Skeletal muscle tissue (tissue), 4 donors: ENCODE results near the gene TRABD2B. TPM values are rescaled to one million over a fixed set of nuclear protein-coding genes. Genes with fewer than 3 reads are reported as not detected.

Experiments
- H3K27ac ChIP-seq: one replicate; pipeline ENCODE4 v1.7.0; 2013; ENCODE audit warnings: mild to moderate bottlenecking, low read depth, low read length, inconsistent platforms
- H3K27me3 ChIP-seq, 3 donors: one replicate each; pipeline ENCODE4 v1.7.0; 2013; ENCODE audit warnings: low read length in 3 of 3; ENCODE audit not compliant: control insufficient read depth in 3 of 3, insufficient read depth in 3 of 3
- H3K36me3 ChIP-seq, 3 donors: one replicate each; pipeline ENCODE4 v1.7.0; 2013; ENCODE audit warnings: low read length in 3 of 3; ENCODE audit not compliant: control insufficient read depth in 3 of 3, insufficient read depth in 3 of 3
- H3K4me1 ChIP-seq, 3 donors: one replicate each; pipeline ENCODE4 v1.7.0; 2013; ENCODE audit warnings: low read length in 3 of 3, mild to moderate bottlenecking in 3 of 3; ENCODE audit not compliant: control insufficient read depth in 3 of 3, insufficient read depth in 3 of 3
- H3K4me3 ChIP-seq, 3 donors: one replicate each; pipeline ENCODE4 v1.7.0; 2013; ENCODE audit warnings: low read length in 3 of 3
- H3K9ac ChIP-seq, 3 donors: one replicate each; pipeline ENCODE4 v1.7.0; 2013; ENCODE audit warnings: low read length in 3 of 3, mild to moderate bottlenecking in 3 of 3, moderate library complexity in 2 of 3, low read depth in 1 of 3
- H3K9me3 ChIP-seq, 3 donors: one replicate each; pipeline ENCODE4 v1.7.0; 2013; ENCODE audit warnings: low read length in 3 of 3; ENCODE audit not compliant: control insufficient read depth in 3 of 3
- total RNA-seq: library from RNA; depleted of rRNA; stranded (reverse); fragments of >200 nt; gene quantifications from one replicate; pipeline ENCODE4 v1.2.3, GENCODE V29; 2014
- donor health status: Osteomylitis.

The TRABD2B gene
- total RNA-seq, 1 donor from 2014 or later, result 0.52 TPM

DNA sequence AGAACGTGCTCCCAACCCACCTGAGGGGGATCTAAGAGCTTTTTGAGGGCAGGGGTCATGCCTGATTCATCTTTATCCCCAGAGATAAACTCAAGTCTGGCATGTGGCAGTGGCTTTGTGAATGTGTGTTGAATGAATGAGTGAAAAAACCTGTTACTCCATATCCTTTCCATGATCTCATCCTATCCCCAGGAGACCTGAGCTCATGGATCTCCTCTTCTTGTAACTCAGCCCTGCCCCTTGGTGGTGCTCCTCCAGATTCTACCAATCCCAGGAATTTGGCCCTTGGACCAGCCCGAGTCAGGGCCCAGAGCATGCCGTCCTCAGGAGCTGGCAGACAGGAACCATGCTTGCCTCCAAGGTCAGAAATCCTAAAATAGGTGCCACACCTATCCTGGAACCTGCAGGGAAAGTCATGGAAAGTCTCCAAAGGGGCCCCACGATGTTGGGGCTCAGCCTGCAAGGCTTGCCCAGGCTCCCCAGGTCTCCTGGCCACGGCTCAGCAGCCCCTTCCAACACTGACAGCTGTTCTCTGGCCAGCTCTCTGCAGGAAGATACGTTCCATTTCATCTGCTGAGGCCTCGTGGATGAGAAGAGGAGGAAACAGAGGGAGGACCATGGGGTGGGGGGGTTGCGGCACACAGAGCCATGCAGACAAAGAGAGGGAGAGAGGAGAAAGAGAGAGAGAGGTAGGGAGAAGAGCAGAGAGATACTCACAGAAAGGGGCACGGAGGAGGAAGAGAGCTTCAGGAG is 214.6 kb downstream of the TRABD2B start:
- no peak overlapping the region for H3K9ac ChIP-seq
- no peak overlapping the region for H3K4me3 ChIP-seq
- peaks cover 39 to 53% (median 42%) of the 10 kb centered on the region in 3 donors for H3K4me1 ChIP-seq
- no peak overlapping the region for H3K27ac ChIP-seq
- H3K27me3 ChIP-seq, result peaks cover 0 to 5% (median 0%) of the 10 kb centered on the region in 3 donors
- no peaks in the 10 kb centered on the region for H3K9me3 ChIP-seq
- no peaks in the 10 kb centered on the region for H3K36me3 ChIP-seq

DNA sequence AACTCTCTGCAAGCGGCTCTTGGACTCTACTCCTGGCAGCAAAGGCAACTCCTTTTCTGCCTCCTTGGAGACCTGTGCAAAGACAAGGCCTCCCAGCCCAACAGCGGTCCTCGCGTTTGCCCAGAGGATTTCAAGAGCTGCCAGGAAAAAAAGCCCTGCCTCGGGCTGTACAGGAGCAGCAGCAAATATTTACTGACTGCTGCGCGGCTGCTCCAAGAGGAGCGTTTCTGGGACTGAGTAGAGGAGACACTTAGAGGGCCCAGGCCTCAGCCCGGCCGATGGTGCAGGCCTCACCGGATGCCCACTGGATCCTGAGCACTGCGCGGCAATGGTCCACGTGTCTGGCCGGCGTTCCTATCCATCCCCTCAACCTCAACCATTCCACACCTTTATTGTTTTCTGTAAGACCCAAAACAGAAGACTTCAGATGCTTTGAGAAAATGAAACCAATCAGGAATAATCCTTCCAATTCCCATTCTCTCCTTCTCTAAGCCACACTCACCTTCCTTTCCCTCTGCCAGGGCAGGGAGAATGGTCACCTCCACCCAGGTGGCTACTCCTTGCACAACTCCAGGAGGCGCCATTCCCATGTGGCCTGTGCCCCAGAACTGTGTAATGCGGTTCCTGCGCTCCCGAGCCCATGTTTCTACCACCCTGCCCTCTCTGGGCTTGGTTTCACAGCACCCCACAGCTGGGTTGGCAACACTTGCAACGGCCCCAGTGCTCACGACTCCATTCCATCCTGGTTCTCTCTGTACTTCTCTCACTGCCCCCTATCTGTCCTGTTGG is 215.8 kb downstream of the TRABD2B start:
- H3K9me3 ChIP-seq, result no peaks in the 10 kb centered on the region
- peaks cover 39 to 51% (median 41%) of the 10 kb centered on the region in 3 donors for H3K4me1 ChIP-seq
- no peak overlapping the region for H3K27ac ChIP-seq
- H3K4me3 ChIP-seq, result no peak overlapping the region
- H3K9ac ChIP-seq, result no peak overlapping the region
- no peaks in the 10 kb centered on the region for H3K36me3 ChIP-seq
- peaks cover 0 to 5% (median 0%) of the 10 kb centered on the region in 3 donors for H3K27me3 ChIP-seq

DNA sequence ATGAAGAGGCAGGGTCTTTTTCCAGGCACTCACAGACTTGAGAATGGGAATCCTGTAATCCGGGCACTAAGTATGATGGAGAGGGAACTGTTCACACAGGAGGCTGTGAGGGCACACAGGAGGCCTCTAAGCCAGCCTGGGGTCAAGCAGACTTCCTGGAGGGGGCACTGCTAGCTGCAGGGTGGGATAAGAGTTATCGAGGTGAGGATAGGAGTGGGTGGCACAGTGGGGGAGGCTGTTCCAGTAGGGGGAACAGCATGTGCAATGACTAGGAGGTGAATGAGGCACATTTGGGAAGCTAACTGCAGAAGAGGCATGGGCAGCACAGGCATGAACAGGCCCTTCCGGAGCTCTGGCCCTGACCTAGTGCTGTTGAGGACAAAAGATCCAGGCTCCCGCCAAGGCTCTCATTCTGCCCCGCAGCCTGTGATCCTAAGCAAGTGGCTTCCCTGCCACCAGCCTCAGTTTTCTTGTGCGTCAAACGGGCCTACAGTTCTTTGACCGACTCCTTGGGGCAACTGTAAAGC is 216.7 kb downstream of the TRABD2B start:
- Histone ChIP-seq H3K9ac (no peak overlapping the region), H3K36me3 (no peaks in the 10 kb centered on the region), H3K27ac (no peak overlapping the region), H3K27me3 (peaks cover 0 to 8% (median 3%) of the 10 kb centered on the region in 3 donors), H3K4me3 (no peak overlapping the region), H3K4me1 (peaks cover 31 to 42% (median 33%) of the 10 kb centered on the region in 3 donors), H3K9me3 (no peaks in the 10 kb centered on the region)

DNA sequence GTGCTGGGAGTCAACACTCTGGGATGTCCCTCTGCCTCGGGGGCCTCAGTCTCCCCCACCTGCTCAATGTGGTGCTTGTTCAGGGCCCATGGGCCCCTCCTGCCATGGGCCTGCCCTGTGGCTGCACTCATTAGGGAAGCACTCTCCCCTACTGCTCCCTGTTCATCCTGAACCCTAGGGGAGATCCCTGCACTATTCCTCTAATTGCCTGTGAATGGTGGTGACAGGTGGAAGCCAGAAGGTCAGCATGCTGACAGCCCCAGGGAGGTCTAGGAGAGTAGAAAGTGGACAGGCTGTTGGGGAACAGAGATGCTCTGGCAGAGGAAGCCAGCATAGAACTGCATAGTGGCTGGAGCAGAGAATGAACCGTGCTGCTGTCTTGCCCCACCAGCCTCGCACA is 217.6 kb downstream of the TRABD2B start:
- Histone ChIP-seq H3K9ac (no peak overlapping the region), H3K27me3 (peaks cover 0 to 10% (median 4%) of the 10 kb centered on the region in 3 donors), H3K9me3 (no peaks in the 10 kb centered on the region), H3K27ac (no peak overlapping the region), H3K4me3 (no peak overlapping the region), H3K36me3 (peaks cover 0 to under 1% (median under 1%) of the 10 kb centered on the region in 3 donors), H3K4me1 (peaks cover 22 to 33% (median 24%) of the 10 kb centered on the region in 3 donors)

DNA sequence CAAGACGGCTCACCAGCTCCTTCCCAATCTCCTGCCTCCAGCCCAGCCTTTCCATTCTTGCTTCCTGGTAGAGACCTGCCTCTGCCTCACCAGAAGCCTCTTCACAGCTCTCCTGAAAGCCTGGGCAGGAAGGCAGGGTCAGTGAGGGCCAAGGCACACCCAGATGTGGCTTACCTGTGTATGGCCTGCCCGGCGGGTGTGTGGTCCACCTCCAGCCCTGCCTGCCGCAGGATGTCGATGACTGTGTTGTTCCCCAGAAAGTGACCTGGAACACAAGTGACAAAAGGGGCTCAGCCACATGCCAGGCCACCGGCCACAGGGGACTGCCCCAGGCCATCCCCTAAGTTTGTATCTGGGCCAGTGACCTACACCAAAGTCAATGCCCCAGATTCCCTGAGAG is 218.9 kb downstream of the TRABD2B start:
- Histone ChIP-seq H3K27me3 (peaks cover 0 to 10% (median 8%) of the 10 kb centered on the region in 3 donors), H3K4me1 (peaks cover 16 to 20% (median 16%) of the 10 kb centered on the region in 3 donors), H3K4me3 (no peak overlapping the region), H3K27ac (no peak overlapping the region), H3K36me3 (peaks cover 0 to 2% (median 2%) of the 10 kb centered on the region in 3 donors), H3K9ac (no peak overlapping the region), H3K9me3 (no peaks in the 10 kb centered on the region)

DNA sequence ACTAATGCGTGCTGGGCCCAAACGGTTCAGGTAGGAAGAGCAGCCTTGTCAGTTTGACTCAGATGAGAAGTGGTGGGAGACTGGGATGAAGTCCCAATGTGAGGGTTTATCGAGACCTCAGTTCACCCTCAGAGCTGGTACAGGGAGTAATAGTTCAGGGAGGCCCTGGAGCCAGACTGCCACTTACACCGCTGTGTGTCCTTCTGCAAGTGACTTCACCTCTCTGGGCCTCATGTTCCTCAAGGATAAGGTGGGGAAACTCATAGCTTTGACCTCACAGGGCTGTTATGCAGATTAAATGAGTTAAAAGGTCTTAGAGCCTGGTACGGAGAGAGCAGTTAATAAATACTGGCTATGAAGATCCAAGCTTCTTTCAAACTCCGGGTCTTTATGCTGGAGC is 219.9 kb downstream of the TRABD2B start:
- Histone ChIP-seq H3K4me3 (no peak overlapping the region), H3K9ac (no peak overlapping the region), H3K27ac (no peak overlapping the region), H3K9me3 (no peaks in the 10 kb centered on the region), H3K36me3 (peaks cover 0 to 2% (median 2%) of the 10 kb centered on the region in 3 donors), H3K27me3 (peaks cover 0 to 10% (median 8%) of the 10 kb centered on the region in 3 donors), H3K4me1 (peaks cover 8 to 12% (median 8%) of the 10 kb centered on the region in 3 donors)

DNA sequence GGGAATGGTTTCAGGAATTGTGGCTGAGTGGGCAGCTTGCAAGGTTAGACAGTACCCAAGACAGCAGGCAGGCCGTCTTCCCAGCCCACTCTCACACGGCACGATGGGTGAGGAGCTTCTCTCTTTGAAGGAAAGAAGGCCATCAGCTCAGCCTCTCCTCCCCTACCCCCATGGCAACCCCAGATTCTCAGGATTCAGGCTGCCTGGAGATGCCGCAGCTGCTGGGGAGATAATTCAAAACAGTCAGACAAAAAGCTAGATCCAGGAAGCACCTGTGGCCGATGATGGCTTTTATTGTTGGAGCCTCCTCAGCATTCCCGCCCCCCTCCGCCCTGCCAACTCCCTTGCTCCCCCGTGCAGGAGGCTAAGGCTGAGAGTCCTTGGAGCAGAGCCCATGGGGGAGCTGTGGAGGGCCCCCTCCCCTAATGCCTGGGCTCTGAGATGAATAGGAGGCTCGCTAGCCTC is 220.5 kb downstream of the TRABD2B start:
- peaks cover 0 to 10% (median 8%) of the 10 kb centered on the region in 3 donors for H3K27me3 ChIP-seq
- H3K36me3 ChIP-seq, result peaks cover 0 to 2% (median 2%) of the 10 kb centered on the region in 3 donors
- peaks cover 2 to 6% (median 2%) of the 10 kb centered on the region in 3 donors for H3K4me1 ChIP-seq
- no peak overlapping the region for H3K9ac ChIP-seq
- no peak overlapping the region for H3K27ac ChIP-seq
- H3K4me3 ChIP-seq, result no peak overlapping the region
- H3K9me3 ChIP-seq, result no peaks in the 10 kb centered on the region

DNA sequence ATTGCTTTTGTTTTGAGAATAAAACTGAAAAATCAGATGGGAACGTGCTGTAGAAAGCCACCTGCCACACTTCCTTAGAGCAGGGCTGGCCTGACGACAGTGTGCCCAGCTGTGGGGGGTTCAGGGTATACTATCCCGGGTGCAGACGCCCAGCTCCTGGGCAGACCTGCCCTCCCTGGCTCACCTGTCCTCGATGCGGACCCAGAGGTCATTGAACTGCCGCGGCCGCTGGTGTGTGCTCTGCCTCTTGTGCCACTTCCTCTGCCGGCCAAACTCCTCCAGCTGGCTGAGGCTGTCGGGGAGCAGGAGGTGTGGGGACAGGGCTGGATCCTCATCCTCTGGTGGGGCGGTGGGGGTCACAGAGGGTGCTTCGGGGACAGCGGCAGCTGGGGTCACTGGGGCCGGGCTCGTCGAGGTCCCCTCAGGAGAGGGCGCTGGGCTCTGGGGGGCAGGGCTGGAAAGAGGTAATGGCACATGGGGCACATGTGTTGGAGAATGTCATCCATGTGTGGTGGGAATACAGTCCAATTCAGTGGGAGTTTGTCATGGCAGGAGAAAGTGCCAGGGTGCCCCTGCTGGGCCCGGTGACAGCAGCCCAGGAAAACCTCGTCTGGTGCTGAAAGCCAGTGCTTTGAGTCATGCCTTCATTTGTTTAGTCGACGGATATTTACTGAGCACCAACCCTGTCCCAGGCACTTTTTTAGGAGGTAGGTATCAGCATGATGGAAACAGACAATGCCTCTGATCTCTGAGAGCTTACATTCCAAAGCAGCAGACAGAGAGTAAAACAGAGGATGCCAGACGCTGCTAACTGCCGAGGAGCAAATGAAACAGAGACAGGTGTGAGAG is 222.0 kb downstream of the TRABD2B start:
- Histone ChIP-seq H3K36me3 (peaks cover 0 to 2% (median 2%) of the 10 kb centered on the region in 3 donors), H3K4me1 (no peaks in the 10 kb centered on the region), H3K4me3 (no peak overlapping the region)

DNA sequence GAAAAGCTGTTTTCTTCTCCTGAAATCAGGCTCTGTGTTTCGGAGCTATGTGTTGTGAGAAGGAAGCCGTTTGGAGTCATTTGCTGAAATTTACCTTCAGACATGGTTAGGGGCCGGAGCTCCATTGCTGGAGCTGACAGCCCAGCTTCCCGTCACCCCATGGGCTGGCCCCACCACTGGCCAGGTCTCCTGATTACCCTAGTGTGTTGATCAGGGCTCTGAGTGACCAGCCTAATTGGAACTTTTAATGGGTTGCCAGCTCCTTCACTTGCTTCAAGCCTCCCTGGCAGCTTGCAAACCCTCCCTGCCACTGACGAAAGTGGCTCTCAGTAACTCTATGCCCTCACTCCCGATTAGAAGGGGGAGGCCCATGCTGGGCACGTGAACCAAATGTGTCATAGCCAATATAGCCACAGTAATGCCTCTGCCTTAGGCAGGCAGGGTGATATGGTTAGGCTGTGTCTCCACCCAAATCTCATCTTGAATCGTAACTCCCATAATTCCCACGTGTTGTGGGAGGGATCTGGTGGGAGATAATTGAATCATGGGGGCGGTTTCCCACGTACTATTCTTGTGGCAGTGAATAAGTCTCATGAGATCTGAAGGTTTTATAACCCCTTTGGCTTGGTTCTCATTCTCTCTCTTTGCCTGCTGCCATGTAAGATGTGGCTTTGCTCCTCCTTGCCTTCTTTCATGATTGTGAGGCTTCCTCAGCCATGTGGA is 224.1 kb downstream of the TRABD2B start:
- H3K4me3 ChIP-seq, result no peak overlapping the region
- no peak overlapping the region for H3K27ac ChIP-seq
- H3K27me3 ChIP-seq, result peaks cover 0 to 9% (median 8%) of the 10 kb centered on the region in 3 donors
- H3K9me3 ChIP-seq, result no peaks in the 10 kb centered on the region
- peaks cover 0 to 2% (median 2%) of the 10 kb centered on the region in 3 donors for H3K36me3 ChIP-seq
- no peaks in the 10 kb centered on the region for H3K4me1 ChIP-seq
- H3K9ac ChIP-seq, result no peak overlapping the region

More for the DNA sequence above, 222.0 kb downstream of the TRABD2B start:
- no peaks in the 10 kb centered on the region for H3K9me3 ChIP-seq
- H3K9ac ChIP-seq, result no peak overlapping the region
- H3K27me3 ChIP-seq, result peaks cover 0 to 11% (median 8%) of the 10 kb centered on the region in 3 donors
- no peak overlapping the region for H3K27ac ChIP-seq
